IMR-90 (cell line): ENCODE data around the gene FTO. TPM values are rescaled to one million over a fixed set of nuclear protein-coding genes. Genes with fewer than 3 reads are reported as not detected.

Source experiments
- ATAC-seq: fragments of 200-7000 bp; cut with Tn5 transposase; 2 replicates; pipeline ENCODE4 v1.9.1; 2020; ENCODE audit warnings: low read depth, mild to moderate bottlenecking, moderate library complexity
- BruUV-seq: library from RNA; stranded (reverse); fragments of 400-500 nt; replicated peaks from 2 replicates; lab custom pipeline; 2021; lab: Mats Ljungman, UMichigan
- CTCF ChIA-PET: fragments of 300-600 bp; formaldehyde crosslinking; extraction: SDS; loops from one replicate; lab custom pipeline; 2021; ENCODE audit warnings: antibody characterized with exemption; lab: Yijun Ruan, JAX
- POLR2A ChIA-PET: fragments of 300-600 bp; sonication (Branson Sonifier 250); formaldehyde crosslinking; loops from one replicate; lab custom pipeline; 2022; ENCODE audit warnings: antibody characterized with exemption; ENCODE audit not compliant: unreplicated experiment; lab: Charles Lee
- DNase-seq: peaks from one replicate; pipeline ENCODE4 v3.0.0; 2013
- H2AFZ ChIP-seq: replicated peaks from 2 replicates; pipeline ENCODE3; 2013; ENCODE audit warnings: low read length, mild to moderate bottlenecking; ENCODE audit not compliant: poor library complexity
- H2AK5ac ChIP-seq: 2 replicates; pipeline ENCODE4 v1.6.1; 2013; ENCODE audit warnings: low read depth, low read length, inconsistent platforms
- H2AK9ac ChIP-seq: replicated peaks from 2 replicates; pipeline ENCODE3; 2013; ENCODE audit warnings: mild to moderate bottlenecking, low read depth, low read length, moderate library complexity; ENCODE audit not compliant: poor library complexity
- H2BK120ac ChIP-seq: 2 replicates; pipeline ENCODE4 v1.6.1; 2013; ENCODE audit warnings: low read depth, low read length, inconsistent platforms
- H2BK15ac ChIP-seq: 3 replicates; pipeline ENCODE4 v1.6.1; 2013; ENCODE audit warnings: low read depth, low read length, inconsistent platforms
- H2BK20ac ChIP-seq: 2 replicates; pipeline ENCODE4 v1.6.1; 2013; ENCODE audit warnings: low read depth, mild to moderate bottlenecking, inconsistent platforms, low read length, moderate library complexity
- H2BK5ac ChIP-seq: 2 replicates; pipeline ENCODE4 v1.6.1; 2013; ENCODE audit warnings: mild to moderate bottlenecking, low read depth, low read length, inconsistent platforms; ENCODE audit not compliant: poor library complexity, severe bottlenecking
- H3K14ac ChIP-seq: replicated peaks from 2 replicates; pipeline ENCODE4 v1.6.1; 2013; ENCODE audit warnings: low read depth, low read length, inconsistent platforms
- H3K18ac ChIP-seq: 2 replicates; pipeline ENCODE4 v1.6.1; 2013; ENCODE audit warnings: low read depth, low read length, control low read depth
- H3K23ac ChIP-seq: 2 replicates; pipeline ENCODE4 v1.6.1; 2013; ENCODE audit warnings: low read depth, low read length, inconsistent platforms
- H3K27ac ChIP-seq: 2 replicates; pipeline ENCODE4 v1.5.1; 2013; ENCODE audit warnings: mild to moderate bottlenecking, control low read depth, low read length; ENCODE audit not compliant: insufficient read depth
- H3K27me3 ChIP-seq: 2 replicates; pipeline ENCODE4 v1.6.1; 2013; ENCODE audit warnings: low read length; ENCODE audit not compliant: control insufficient read depth, insufficient read depth
- H3K36me3 ChIP-seq: 2 replicates; pipeline ENCODE4 v1.6.1; 2013; ENCODE audit warnings: low read length, mixed read lengths; ENCODE audit not compliant: control insufficient read depth, insufficient read depth
- H3K4ac ChIP-seq: 2 replicates; pipeline ENCODE4 v1.6.1; 2013; ENCODE audit warnings: low read depth, low read length, inconsistent platforms
- H3K4me1 ChIP-seq: 2 replicates; pipeline ENCODE4 v1.6.1; 2013; ENCODE audit warnings: low read length, mixed read lengths; ENCODE audit not compliant: control insufficient read depth, insufficient read depth
- H3K4me2 ChIP-seq: 2 replicates; pipeline ENCODE4 v1.6.1; 2013; ENCODE audit warnings: low read depth, mild to moderate bottlenecking, control low read depth, low read length, moderate library complexity
- H3K4me3 ChIP-seq: 2 replicates; pipeline ENCODE4 v1.5.1; 2013; ENCODE audit warnings: low read depth, mild to moderate bottlenecking, control low read depth, low read length, moderate library complexity; ENCODE audit not compliant: insufficient read depth
- H3K56ac ChIP-seq: 2 replicates; pipeline ENCODE4 v1.6.1; 2013; ENCODE audit warnings: low read length, inconsistent platforms; ENCODE audit not compliant: insufficient read depth; ENCODE audit errors: extremely low read depth
- H3K79me1 ChIP-seq, 2 experiments: 2 replicates each; pipeline ENCODE4 v1.6.1; 2013; ENCODE audit warnings: low read length in 2 of 2, inconsistent platforms in 1 of 2, low read depth in 1 of 2
- H3K9ac ChIP-seq: 2 replicates; pipeline ENCODE4 v1.6.1; 2013; ENCODE audit warnings: low read depth, low read length, control low read depth
- H3K9me1 ChIP-seq: 2 replicates; pipeline ENCODE4 v1.6.1; 2013; ENCODE audit warnings: low read length, inconsistent platforms; ENCODE audit not compliant: insufficient read depth
- H3K9me3 ChIP-seq: 2 replicates; pipeline ENCODE4 v1.6.1; 2013; ENCODE audit warnings: low read length; ENCODE audit not compliant: control insufficient read depth, insufficient read depth
- H4K20me1 ChIP-seq: 2 replicates; pipeline ENCODE4 v1.6.1; 2013; ENCODE audit warnings: low read length, inconsistent platforms; ENCODE audit not compliant: insufficient read depth
- H4K5ac ChIP-seq: 2 replicates; pipeline ENCODE4 v1.6.1; 2013; ENCODE audit warnings: mild to moderate bottlenecking, low read depth, low read length, control low read depth
- H4K8ac ChIP-seq, 2 experiments: 2 replicates each; pipeline ENCODE4 v1.6.1; 2013; ENCODE audit warnings: low read depth in 2 of 2, low read length in 2 of 2, control low read depth in 1 of 2, inconsistent platforms in 1 of 2
- H4K91ac ChIP-seq: 2 replicates; pipeline ENCODE4 v1.6.1; 2013; ENCODE audit warnings: low read depth, low read length, inconsistent platforms; ENCODE audit not compliant: insufficient read depth
- BHLHE40 ChIP-seq: fragments of 150-350 bp; IDR thresholded peaks from 2 replicates; pipeline ENCODE4 v1.6.1; 2016; ENCODE audit warnings: mild to moderate bottlenecking, low read depth, low read length
- CEBPB ChIP-seq: IDR thresholded peaks from 2 replicates; pipeline ENCODE4 v1.6.1; 2012; ENCODE audit warnings: low read depth, low read length, improper control_type of control experiment
- CHD1 ChIP-seq: IDR thresholded peaks from 2 replicates; pipeline ENCODE4 v1.6.1; 2012; ENCODE audit warnings: low read depth, low read length, improper control_type of control experiment
- CTCF ChIP-seq: conservative IDR thresholded peaks from 2 replicates; pipeline ENCODE4 v1.5.1; 2012; ENCODE audit warnings: mild to moderate bottlenecking, low read depth, low read length, improper control_type of control experiment
- ELK1 ChIP-seq: fragments of 150-350 bp; IDR thresholded peaks from 2 replicates; pipeline ENCODE4 v1.6.1; 2016; ENCODE audit warnings: low read depth, mild to moderate bottlenecking, low read length, moderate library complexity, borderline replicate concordance
- FOS ChIP-seq: fragments of 150-350 bp; IDR thresholded peaks from 2 replicates; pipeline ENCODE4 v1.6.1; 2016; ENCODE audit warnings: low read depth, low read length
- MAFK ChIP-seq: IDR thresholded peaks from 2 replicates; pipeline ENCODE4 v1.6.1; 2012; ENCODE audit warnings: low read depth, low read length, improper control_type of control experiment
- MAZ ChIP-seq: IDR thresholded peaks from 2 replicates; pipeline ENCODE4 v1.6.1; 2012; ENCODE audit warnings: low read depth, mild to moderate bottlenecking, low read length, improper control_type of control experiment, moderate library complexity, borderline replicate concordance
- MXI1 ChIP-seq: IDR thresholded peaks from 2 replicates; pipeline ENCODE4 v1.6.1; 2012; ENCODE audit warnings: low read depth, mild to moderate bottlenecking, low read length, moderate library complexity, borderline replicate concordance
- NFE2L2 ChIP-seq: fragments of 150-350 bp; IDR thresholded peaks from 2 replicates; pipeline ENCODE4 v1.6.1; 2016; ENCODE audit warnings: low read depth, mild to moderate bottlenecking, low read length
- POLR2A ChIP-seq: IDR thresholded peaks from 2 replicates; pipeline ENCODE4 v1.6.1; 2012; ENCODE audit warnings: mild to moderate bottlenecking, low read depth, low read length
- RAD21 ChIP-seq: IDR thresholded peaks from 2 replicates; pipeline ENCODE4 v1.6.1; 2012; ENCODE audit warnings: low read length, improper control_type of control experiment
- RCOR1 ChIP-seq: IDR thresholded peaks from 2 replicates; pipeline ENCODE4 v1.6.1; 2012; ENCODE audit warnings: mild to moderate bottlenecking, low read length, improper control_type of control experiment; ENCODE audit not compliant: insufficient replicate concordance
- RFX5 ChIP-seq: IDR thresholded peaks from 2 replicates; pipeline ENCODE4 v1.8.0; 2012; ENCODE audit warnings: low read depth, mild to moderate bottlenecking, low read length, moderate library complexity
- SMC3 ChIP-seq: fragments of 150-350 bp; IDR thresholded peaks from 2 replicates; pipeline ENCODE4 v1.6.1; 2016; ENCODE audit warnings: low read depth, mild to moderate bottlenecking, antibody characterized with exemption, low read length, moderate library complexity
- WGBS, 2 experiments: methylation state at CpG; one replicate each; pipeline versions ENCODE4 v1.1.5 to v1.1.7; 2013; ENCODE audit warnings: missing lambda C conversion rate in 2 of 2; ENCODE audit not compliant: insufficient read length in 1 of 2; ENCODE audit errors: extremely low coverage in 2 of 2; 5-methylcytosine and 5-hydroxymethylcytosine counted together
- dilution Hi-C: fragments of 300-500 bp; cut with HindIII; formaldehyde crosslinking; loops from one replicate; pipeline ENCODE4 v1.14.3; 2018; ENCODE audit warnings: low sequenced_read_pairs; ENCODE audit not compliant: unreplicated experiment
- in situ Hi-C: fragments of 300-500 bp; cut with MboI; formaldehyde crosslinking; loops from 3 replicates; pipeline ENCODE4 v1.14.3; 2019; ENCODE audit warnings: low sequenced_read_pairs, inconsistent platforms, mixed read lengths
- intact Hi-C: fragments of 100-400 bp; cut with micrococcal nuclease; formaldehyde crosslinking; loops from 2 replicates; pipeline ENCODE4 v1.10.0; 2022
- polyA plus RNA-seq, 3 experiments: library from polyadenylated mRNA; depleted of rRNA; stranded (reverse); fragments of >200 nt; gene quantifications; 2 replicates each; pipeline ENCODE4 v1.2.3, GENCODE V29; 2012; ENCODE audit warnings: low replicate concordance in 1 of 3
- total RNA-seq: library from RNA; depleted of rRNA; stranded (reverse); fragments of >200 nt; gene quantifications from 2 replicates; pipeline ENCODE4 v1.2.3, GENCODE V29; 2012
- TF ChIP-seq, protein P1 (sequence below): fragments of 150-350 bp; IDR thresholded peaks from 2 replicates; pipeline ENCODE4 v1.6.1; 2017; ENCODE audit warnings: mild to moderate bottlenecking, antibody characterized with exemption, low read length, low read depth

Gene FTO
- total and polyA plus RNA-seq, 2 of the 4 experiments (the other 2 are of a cell fraction), result 70.3 to 132 TPM

- no peak overlapping the region for H3K4me2 ChIP-seq
- no peaks in the 10 kb centered on the region for H3K27me3 ChIP-seq
Observed at GRCh38 chr16:53792161-53792951, 88.4 kb downstream of the FTO start.

More at GRCh38 chr16:53792161-53792951, 88.4 kb downstream of the FTO start:
- ATAC-seq (no peak), DNase-seq (no peak)
- H3K79me1 ChIP-seq, result peaks cover 23 to 26% of the 10 kb centered on the region in 2 experiments
- H3K27ac ChIP-seq, result no peak overlapping the region
- 89% methylated on average over 3 of the region's 6 CpGs; no CpG with 5 or more reads in 1 of the 2 experiments for WGBS, 2 experiments
- no peak overlapping the region for H3K4ac ChIP-seq
- intact Hi-C loops (no loop called here), in situ Hi-C loops (no loop called here), dilution Hi-C loops (no loop called here)
- H3K23ac ChIP-seq, result no peak overlapping the region
- H3K56ac ChIP-seq, result no peak overlapping the region
- no peaks in the 10 kb centered on the region for H4K20me1 ChIP-seq
- no peak overlapping the region for H2AK5ac ChIP-seq
- H3K36me3 ChIP-seq, result no peaks in the 10 kb centered on the region
- H2BK5ac ChIP-seq, result no peak overlapping the region
- no TSS peak for BruUV-seq
- no peak overlapping the region for H2AK9ac ChIP-seq
- H3K14ac ChIP-seq, result no peak overlapping the region
- TF ChIP-seq ELK1 (no peak), MAFK (no peak), CHD1 (no peak), RFX5 (no peak), FOS (no peak), CEBPB (no peak), CTCF (no peak), BHLHE40 (no peak), RCOR1 (no peak), SMC3 (no peak), MAZ (no peak), MXI1 (no peak), RAD21 (no peak), POLR2A (no peak), NFE2L2 (no peak)
- TF ChIP-seq, protein P1, sequence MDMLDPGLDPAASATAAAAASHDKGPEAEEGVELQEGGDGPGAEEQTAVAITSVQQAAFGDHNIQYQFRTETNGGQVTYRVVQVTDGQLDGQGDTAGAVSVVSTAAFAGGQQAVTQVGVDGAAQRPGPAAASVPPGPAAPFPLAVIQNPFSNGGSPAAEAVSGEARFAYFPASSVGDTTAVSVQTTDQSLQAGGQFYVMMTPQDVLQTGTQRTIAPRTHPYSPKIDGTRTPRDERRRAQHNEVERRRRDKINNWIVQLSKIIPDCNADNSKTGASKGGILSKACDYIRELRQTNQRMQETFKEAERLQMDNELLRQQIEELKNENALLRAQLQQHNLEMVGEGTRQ, result no peak
- no peak overlapping the region for H4K8ac ChIP-seq
- no peaks in the 10 kb centered on the region for H3K4me1 ChIP-seq
- H3K18ac ChIP-seq, result no peak overlapping the region
- H2BK15ac ChIP-seq, result no peak overlapping the region
- H4K91ac ChIP-seq, result no peak overlapping the region
- H2BK20ac ChIP-seq, result no peak overlapping the region
- H4K5ac ChIP-seq, result no peak overlapping the region
- POLR2A ChIA-PET, result no interaction called here
- no peak overlapping the region for H2AFZ ChIP-seq
- no peak overlapping the region for H2BK120ac ChIP-seq
- H3K4me3 ChIP-seq, result no peak overlapping the region
- CTCF ChIA-PET, result no interaction called here
- H3K9ac ChIP-seq, result no peak overlapping the region
- no peaks in the 10 kb centered on the region for H3K9me1 ChIP-seq
- H3K9me3 ChIP-seq, result no peaks in the 10 kb centered on the region
